Heart right ventricle (tissue), 16 donors: ENCODE measurements around the gene ALPK3. TPM values are rescaled to one million over a fixed set of nuclear protein-coding genes. Genes with fewer than 3 reads are reported as not detected.

Source experiments
- ATAC-seq, 8 donors: fragments of 200-7000 bp; cut with Tn5 transposase; one replicate each; pipeline ENCODE4 v1.9.1; 2020; ENCODE audit warnings: mild to moderate bottlenecking in 8 of 8, moderate library complexity in 8 of 8, moderate number of reproducible peaks in 1 of 8
- DNase-seq, 2 donors: peaks; one replicate each; pipeline ENCODE4 v3.0.0-alpha.2; 2020
- H3K27ac ChIP-seq, 10 donors: fragments of 200-600 bp; sonication (generic) in 2 of 10; one replicate each; pipeline versions ENCODE4 v1.5.0 to v1.8.0; 2020 to 2022; ENCODE audit warnings: mild to moderate bottlenecking in 3 of 10
- H3K27me3 ChIP-seq, 7 donors: fragments of 200-600 bp; one replicate each; pipeline ENCODE4 v1.8.0; 2021 to 2022; ENCODE audit warnings: mild to moderate bottlenecking in 2 of 7
- H3K36me3 ChIP-seq, 9 donors: fragments of 200-600 bp; sonication (generic) in 1 of 9; one replicate each; pipeline versions ENCODE4 v1.5.0 to v1.8.0; 2020 to 2022; ENCODE audit warnings: mild to moderate bottlenecking in 2 of 9
- H3K4me1 ChIP-seq, 9 donors: fragments of 200-600 bp; sonication (generic) in 1 of 9; one replicate each; pipeline versions ENCODE4 v1.5.0 to v1.8.0; 2020 to 2022; ENCODE audit warnings: mild to moderate bottlenecking in 4 of 9
- H3K4me3 ChIP-seq, 10 donors: fragments of 200-600 bp; sonication (generic) in 2 of 10; one replicate each; pipeline versions ENCODE4 v1.5.0 to v1.8.0; 2020 to 2022; ENCODE audit warnings: mild to moderate bottlenecking in 7 of 10, moderate library complexity in 2 of 10
- H3K9me3 ChIP-seq, 11 donors: fragments of 200-600 bp in 10 of 11; sonication (generic) in 2 of 11; one replicate each; pipeline versions ENCODE4 v1.5.0 to v1.8.0; 2013 to 2022; ENCODE audit warnings: mild to moderate bottlenecking in 2 of 11, control low read depth in 1 of 11, moderate library complexity in 1 of 11
- CTCF ChIP-seq, 9 donors: fragments of 200-600 bp; sonication (generic) in 2 of 9; IDR thresholded peaks; one replicate each; pipeline versions ENCODE4 v1.5.0 to v1.8.0; 2021 to 2022; ENCODE audit warnings: antibody characterized with exemption in 9 of 9, mild to moderate bottlenecking in 5 of 9, moderate library complexity in 1 of 9
- WGBS, 2 donors: extraction: QIAGEN DNeasy Blood & Tissue Kit; methylation state at CpG; one replicate each; pipeline ENCODE4 v1.1.7; 2013; ENCODE audit warnings: inconsistent platforms in 1 of 2; 5-methylcytosine and 5-hydroxymethylcytosine counted together
- intact Hi-C, 10 donors: fragments of 100-400 bp; cut with DNase I; formaldehyde crosslinking; loops; one replicate each; pipeline versions ENCODE4 v1.11.1 to v1.14.2; 2022
- polyA plus RNA-seq, 2 donors: library from polyadenylated mRNA; stranded (reverse); fragments of 200-250 nt; gene quantifications; one replicate each; pipeline ENCODE4 v1.2.3, GENCODE V29; 2013
- total RNA-seq, 10 donors: library from RNA; stranded (reverse); fragmentation: NEBNext Ultra II Directional in 3 of 10; extraction: Animal tissue kit (Norgen Biotek cat#: 25700) in 3 of 10; gene quantifications; one replicate each; pipeline versions ENCODE4 v1.2.1 to v1.2.4, GENCODE V29; 2021 to 2023
- donor health status: Arrhythmogenic right ventricular cardiomyopathy.
- donor health status: ischemic (EF 13 %, LVEDD 7.1; RV severe dilation, severe dysfunction).
- donor health status: healthy with polysubstance abuse.
- donor health status: DM: no; HTN: yes; CAD: no.
- donor health status: DM: no; HTN: no; CAD: no.
- donor health status: ischemic (EF 25% LVEDD 6.9; RV normal size, moderate dysfunction).
- donor health status: ischemic (EF 25% LVEDD 5.7; RV mildly dilated, moderate dysfunction).
- donor health status: healthy.
- donor health status: DM: yes; HTN: yes; CAD: no.
- donor health status: Ischemic cardiomyopathy.
- donor health status: ischemic (EF 35%, LVEDD 5.7; RV mildly dilated, moderate dysfunction).
- donor health status: nonischemic (EF 11% LVEDD 7.7; RV severe dilation, severe dysfunction).
- donor health status: DM: yes; HTN: yes; CAD: no.
- donor health status: PGD.
- donor health status: ischemic (EF 29% LVEDD 5.4; RV normal size, mild dysfunction).
- donor health status: nonischemic (EF 23%, LVEDD 6.1; RV moderate dilation, normal function).

ALPK3 gene
- total and polyA plus RNA-seq, 12 donors: 35.1 to 268 (median 162) TPM

DNA sequence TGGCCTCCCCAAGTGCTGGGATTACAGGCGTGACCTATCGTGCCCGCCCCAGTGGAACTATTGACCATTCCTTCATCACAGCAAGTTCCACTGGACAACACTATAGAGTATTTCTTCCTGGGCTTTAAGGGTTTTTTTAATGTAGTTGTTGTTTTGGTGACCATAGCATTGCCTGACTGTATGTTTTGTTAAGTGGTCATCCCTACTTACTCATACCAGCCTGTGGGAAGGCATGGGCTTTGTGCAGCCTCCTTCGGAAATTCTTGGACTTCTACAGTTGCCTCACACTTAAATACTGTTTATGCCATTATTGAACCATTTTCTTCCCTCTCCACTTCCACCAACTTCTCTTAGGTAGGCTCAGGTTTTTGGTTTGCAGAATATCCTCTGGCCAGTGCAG is 19.9 kb upstream of the ALPK3 start:
- no peaks in the 10 kb centered on the region for H3K9me3 ChIP-seq
- 95 to 96% methylated on average over 4 of the region's 4 CpGs for WGBS, 2 donors
- H3K4me3 ChIP-seq: no peak overlapping the region
- H3K27me3 ChIP-seq: no peaks in the 10 kb centered on the region
- TF ChIP-seq CTCF (IDR thresholded peaks at IDR 0.05): no peak
- intact Hi-C loops: no loop called here
- ATAC-seq (no peak), DNase-seq (no peak)
- peaks cover 0 to 12% (median 0%) of the 10 kb centered on the region in 9 donors for H3K4me1 ChIP-seq
- H3K36me3 ChIP-seq: peaks cover 9 to 100% (median 59%) of the 10 kb centered on the region in 9 donors
- H3K27ac ChIP-seq: no peak overlapping the region

DNA sequence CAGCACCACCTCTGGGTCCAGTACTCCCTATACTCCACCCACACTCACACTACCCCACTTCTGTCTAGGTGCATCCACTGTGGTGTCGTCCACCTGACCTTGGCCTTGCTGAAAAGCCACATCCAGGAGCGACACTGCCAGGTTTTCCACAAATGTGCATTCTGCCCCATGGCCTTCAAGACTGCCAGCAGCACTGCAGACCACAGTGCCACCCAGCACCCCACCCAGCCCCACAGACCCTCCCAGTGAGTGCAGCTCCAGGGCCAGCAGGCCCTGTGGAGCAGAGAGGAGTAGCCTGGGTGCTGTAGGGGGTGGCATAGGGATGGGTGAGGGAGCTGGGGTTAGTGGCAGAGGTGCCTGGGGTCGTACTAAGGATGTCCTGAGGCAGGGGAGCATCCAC is 19.4 kb upstream of the ALPK3 start:
- Histone ChIP-seq H3K27me3 (no peaks in the 10 kb centered on the region), H3K4me1 (peaks cover 0 to 12% (median 0%) of the 10 kb centered on the region in 9 donors), H3K36me3 (peaks cover 9 to 100% (median 61%) of the 10 kb centered on the region in 9 donors), H3K27ac (no peak overlapping the region), H3K9me3 (no peaks in the 10 kb centered on the region), H3K4me3 (no peak overlapping the region)
- 92 to 95% methylated on average over 3 of the region's 3 CpGs for WGBS, 2 donors
- TF ChIP-seq CTCF (IDR thresholded peaks at IDR 0.05): no peak
- no peak for DNase-seq
- ATAC-seq: peak in 2 of 8 donors; percentile 16 to 49
- intact Hi-C loops: no loop called here

DNA sequence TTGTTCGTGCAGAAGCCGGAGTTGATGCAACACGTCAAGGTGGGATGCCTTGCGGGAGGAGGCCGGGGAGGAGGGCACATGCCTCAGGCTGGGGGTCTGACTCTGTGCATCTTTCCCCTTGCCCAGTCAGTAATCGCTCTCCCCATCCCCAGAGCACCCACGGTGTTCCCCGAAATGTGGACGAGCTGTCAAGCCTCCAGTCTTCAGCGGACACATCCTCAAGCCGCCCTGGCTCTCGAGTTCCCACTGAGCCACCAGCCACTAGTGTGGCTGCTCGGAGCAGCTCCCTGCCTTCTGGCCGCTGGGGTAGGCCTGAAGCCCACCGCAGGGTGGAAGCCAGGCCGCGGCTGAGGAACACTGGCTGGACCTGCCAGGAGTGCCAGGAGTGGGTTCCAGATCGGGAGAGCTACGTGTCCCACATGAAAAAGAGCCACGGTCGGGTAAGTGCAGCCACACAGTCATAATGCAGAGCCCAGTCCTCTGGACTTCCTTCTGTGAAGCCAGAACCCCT is 18.7 kb upstream of the ALPK3 start:
- Histone ChIP-seq H3K4me3 (no peak overlapping the region), H3K27ac (no peak overlapping the region), H3K36me3 (peaks cover 9 to 99% (median 58%) of the 10 kb centered on the region in 9 donors), H3K27me3 (no peaks in the 10 kb centered on the region), H3K4me1 (peaks cover 0 to 12% (median 0%) of the 10 kb centered on the region in 9 donors), H3K9me3 (no peaks in the 10 kb centered on the region)
- intact Hi-C loops: no loop called here
- DNase-seq (no peak), ATAC-seq (peak in 1 of 8 donors; percentile 32)
- WGBS, 2 donors: 96 to 98% methylated on average over 21 of the region's 21 CpGs
- no peak for TF ChIP-seq CTCF (IDR thresholded peaks at IDR 0.05)

DNA sequence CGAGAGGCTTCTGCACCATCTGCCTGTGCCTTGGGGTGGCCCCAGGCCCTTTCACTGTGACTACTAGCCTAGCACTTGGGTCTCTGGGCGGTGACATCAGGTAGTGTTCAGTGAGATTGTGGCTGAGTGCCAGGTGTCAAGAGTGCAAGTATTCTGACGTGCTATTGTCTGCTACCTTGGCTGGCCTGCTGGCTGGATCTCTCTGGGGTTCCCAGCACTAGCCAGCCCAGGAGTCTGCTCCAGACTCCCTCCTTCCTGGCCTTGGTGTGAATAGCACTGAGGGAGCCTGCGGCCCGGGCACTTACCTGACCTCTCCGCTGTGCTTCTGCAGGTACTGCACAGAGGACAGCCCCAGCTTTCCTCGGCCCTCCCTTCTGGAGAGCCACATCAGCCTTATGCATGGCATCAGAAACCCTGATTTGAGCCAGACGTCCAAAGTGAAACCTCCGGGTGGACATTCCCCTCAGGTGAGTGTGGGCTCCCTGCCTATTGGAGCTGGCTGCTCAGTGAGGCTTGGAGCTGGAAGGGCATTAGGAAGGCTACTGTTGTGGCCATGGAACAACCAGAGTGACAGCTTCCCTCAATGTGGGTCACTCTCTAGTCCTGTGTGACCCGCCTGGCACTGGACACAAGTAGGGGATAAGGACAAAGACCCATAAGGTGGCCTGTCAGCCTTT is 17.5 kb upstream of the ALPK3 start:
- Histone ChIP-seq H3K27me3 (no peaks in the 10 kb centered on the region), H3K27ac (no peak overlapping the region), H3K9me3 (no peaks in the 10 kb centered on the region), H3K4me1 (peaks cover 0 to 12% (median 0%) of the 10 kb centered on the region in 9 donors), H3K36me3 (peaks cover 9 to 99% (median 58%) of the 10 kb centered on the region in 9 donors), H3K4me3 (no peak overlapping the region)
- ATAC-seq (peak in 6 of 8 donors; percentile 21 to 61 (median 32)), DNase-seq (no peak)
- TF ChIP-seq CTCF (IDR thresholded peaks at IDR 0.05): no peak
- WGBS, 2 donors: 77 to 80% methylated on average over 10 of the region's 10 CpGs
- intact Hi-C loops: no loop called here
